ENCODE results near the gene GALK2.
"Not testable (repeated sequence)": the region's sequence is repeated elsewhere in the genome, so short reads cannot be mapped to it uniquely, and the experiment has no call there.

The GALK2 gene

GRCh38 chr15:49287481-49287880 is 117.4 kb downstream of the GALK2 start:
- DNase-seq = no peak

- no peak for DNase-seq
These were observed 118.3 kb downstream of the GALK2 start for GRCh38 chr15:49288391-49288790.

DNA sequence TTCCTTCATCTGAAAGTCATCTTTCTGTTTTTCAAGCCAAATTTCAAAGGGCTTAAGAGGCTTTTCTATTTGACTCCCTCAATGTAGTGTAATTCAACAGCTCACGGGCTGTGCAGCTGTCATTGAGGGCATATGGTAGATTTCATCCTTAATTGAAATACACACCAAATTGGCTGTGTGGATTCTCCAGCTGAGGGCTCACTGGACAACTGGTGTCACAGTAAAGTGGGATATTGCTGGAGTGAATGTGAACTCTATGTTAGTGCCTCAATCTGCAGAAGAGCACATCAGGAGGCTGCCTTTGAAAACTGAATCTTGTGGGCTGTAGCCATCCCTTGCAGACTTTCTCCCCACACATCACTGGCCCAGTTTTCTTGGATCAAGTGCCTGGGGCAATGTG is 120.1 kb downstream of the GALK2 start:
- no peak for DNase-seq

DNA sequence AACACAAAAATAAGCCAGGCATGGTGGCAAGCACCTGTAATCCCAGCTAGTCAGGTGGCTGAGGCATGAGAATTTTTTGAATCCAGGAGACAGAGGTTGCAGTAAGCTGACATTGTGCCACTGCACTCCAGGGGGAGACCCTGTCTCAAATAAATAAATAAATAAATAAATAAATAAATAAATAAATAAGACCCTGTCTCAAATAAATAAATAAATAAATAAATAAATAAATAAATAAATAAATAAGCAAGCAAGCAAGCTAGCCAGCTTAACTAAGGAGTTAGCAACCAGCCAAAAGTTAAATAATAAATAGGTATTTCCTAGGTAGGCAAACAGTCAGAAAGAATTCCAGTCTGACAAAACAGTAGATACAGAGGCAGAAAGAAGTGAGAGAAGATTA is 123.9 kb downstream of the GALK2 start:
- no peak for DNase-seq

DNA sequence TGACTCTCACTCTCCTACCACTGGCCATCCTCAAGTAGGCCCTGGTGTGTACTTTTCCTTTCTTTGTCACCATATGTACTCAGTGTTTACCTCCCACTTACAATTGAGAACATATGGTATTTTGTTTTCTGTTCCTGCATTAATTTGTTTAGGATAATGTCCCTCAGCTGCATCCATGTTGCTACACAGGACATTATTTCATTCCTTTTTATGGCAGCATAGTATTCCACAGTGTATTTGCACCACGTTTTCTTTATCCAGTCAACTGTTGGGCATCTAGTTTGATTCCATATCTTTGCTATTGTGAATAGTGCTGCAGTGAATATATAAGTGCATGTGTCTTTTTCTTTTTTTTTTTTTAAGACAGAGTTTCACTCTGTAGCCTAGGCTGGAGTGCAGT is 126.2 kb downstream of the GALK2 start:
- no peak for DNase-seq

GRCh38 chr15:49297584-49297983 is 127.5 kb downstream of the GALK2 start:
- DNase-seq = no peak

DNA sequence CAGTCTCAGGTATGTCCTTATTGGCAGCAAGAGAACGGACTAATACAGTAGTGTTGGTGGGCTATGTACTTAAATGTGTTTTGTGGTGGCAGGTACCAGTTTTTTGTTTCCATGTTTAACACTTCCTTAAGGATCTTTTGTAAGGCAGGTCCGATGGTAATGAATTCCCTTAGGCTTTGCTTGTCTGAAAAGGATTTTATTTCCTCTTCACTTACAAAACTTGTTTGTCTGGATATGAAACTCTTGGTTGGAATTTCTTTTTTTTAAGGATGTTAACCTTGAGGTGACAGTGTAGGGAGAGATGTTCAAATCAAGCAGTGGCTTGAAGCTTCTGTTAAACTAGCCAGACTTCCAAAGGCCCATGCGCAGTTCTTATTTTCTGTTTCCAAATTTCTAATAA is 130.8 kb downstream of the GALK2 start:
- no peak for DNase-seq

DNA sequence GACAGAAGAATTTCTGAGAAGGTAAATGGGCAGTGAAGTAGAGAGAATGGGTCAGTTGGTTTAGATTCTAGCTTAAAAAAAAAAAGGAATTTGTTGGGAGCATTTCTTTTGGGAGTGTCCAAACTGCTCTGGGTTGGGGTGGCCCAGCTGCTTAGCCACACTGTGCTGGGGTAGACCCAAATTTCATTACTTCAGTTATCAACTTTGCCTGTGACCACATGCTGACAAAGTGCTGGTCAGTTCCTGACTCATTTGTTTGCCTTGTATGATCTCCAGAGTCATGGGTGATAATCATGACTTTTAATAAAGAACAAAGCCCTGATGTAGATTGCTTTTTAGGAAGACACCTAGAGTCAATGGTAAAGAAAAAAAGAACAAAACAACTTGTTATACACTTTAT is 131.5 kb downstream of the GALK2 start:
- DNase-seq = no peak

GRCh38 chr15:49303003-49303402 is 133.0 kb downstream of the GALK2 start:
- DNase-seq = no peak

DNA sequence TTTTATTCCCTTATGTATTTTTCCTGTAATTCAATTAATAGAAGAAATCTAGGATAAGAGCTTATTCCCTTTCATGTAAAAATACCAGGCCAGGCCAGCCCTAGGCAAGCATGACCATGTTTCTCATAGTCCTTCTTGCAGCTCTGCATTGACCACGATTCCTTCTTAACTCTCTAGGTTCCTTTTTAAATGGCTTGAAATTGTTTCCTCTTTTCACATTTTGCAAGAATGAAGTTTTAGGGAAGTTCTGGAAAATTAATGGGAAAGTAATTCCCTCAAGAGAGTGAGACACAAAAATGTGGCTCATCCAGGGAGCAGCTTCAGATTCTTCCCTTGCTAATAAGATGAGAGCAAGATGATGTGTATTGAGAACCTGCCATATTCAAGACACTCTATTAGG is 136.5 kb downstream of the GALK2 start:
- DNase-seq = no peak

DNA sequence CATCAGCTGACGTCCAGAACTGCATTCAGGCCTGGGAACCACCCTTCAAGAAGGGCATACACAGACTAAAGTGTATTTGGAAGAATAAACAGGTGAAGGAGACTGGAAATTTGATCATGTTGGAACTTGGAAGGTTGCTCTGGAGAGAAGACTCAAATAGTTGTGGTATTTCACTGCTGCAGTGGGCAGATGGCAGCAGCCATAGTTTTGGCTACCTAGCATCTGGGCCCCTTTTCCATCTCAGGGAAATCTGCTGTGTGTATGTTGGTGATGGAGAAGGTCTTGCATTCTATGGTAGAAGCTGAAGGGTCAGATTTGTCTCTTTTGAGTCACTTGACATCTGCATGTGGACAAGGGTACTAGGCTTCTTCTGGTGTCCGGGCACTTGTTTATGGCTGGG is 138.6 kb downstream of the GALK2 start:
- DNase-seq = no peak

- no peak for DNase-seq
These were observed 139.8 kb downstream of the GALK2 start for GRCh38 chr15:49309889-49310288.

DNA sequence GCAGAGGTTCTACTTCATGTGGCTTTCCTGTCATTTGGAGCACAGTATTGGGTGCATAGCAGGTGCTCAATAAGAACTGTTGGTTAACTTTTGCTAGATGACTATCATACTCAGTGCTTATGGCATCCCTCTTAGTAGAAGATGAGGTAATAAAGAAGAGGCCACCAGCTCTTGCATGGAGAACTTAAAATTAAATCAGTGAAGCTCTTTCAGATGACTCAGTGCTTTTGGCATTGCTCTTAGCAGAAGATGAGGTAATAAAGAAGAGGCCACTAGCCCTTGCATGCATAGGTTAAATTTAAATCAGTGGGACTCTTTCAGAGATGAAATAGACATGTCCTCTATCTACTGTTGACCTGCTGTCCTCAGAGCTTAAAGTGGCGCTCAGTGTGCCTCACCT is 143.6 kb downstream of the GALK2 start:
- no peak for DNase-seq

- no peak for DNase-seq
These were observed 144.7 kb downstream of the GALK2 start for GRCh38 chr15:49314716-49315115.

- no peak for DNase-seq
These were observed 145.4 kb downstream of the GALK2 start for GRCh38 chr15:49315391-49315823.

DNA sequence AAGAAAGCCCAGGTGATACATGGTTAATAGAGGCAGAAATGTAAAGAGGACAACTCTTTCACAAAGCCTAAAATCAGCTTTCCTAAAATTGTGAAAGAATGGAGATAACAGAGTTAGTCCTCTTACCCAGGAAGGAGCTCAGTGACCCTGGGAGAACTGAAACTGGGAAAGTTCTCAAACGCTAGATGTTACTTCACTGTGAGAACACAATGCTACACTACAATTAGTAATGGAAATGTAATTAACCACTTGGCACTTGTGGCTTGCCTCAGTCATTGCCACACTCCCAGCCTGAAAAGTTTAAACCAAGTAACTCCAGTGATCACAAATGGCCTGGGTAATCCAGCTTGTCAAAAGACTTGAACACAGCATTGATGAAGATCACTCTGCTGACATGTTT is 150.3 kb downstream of the GALK2 start:
- DNase-seq = no peak

GRCh38 chr15:49323207-49323606 is 153.2 kb downstream of the GALK2 start:
- DNase-seq = no peak

GRCh38 chr15:49327927-49328326 is 157.9 kb downstream of the GALK2 start:
- DNase-seq = no peak

DNA sequence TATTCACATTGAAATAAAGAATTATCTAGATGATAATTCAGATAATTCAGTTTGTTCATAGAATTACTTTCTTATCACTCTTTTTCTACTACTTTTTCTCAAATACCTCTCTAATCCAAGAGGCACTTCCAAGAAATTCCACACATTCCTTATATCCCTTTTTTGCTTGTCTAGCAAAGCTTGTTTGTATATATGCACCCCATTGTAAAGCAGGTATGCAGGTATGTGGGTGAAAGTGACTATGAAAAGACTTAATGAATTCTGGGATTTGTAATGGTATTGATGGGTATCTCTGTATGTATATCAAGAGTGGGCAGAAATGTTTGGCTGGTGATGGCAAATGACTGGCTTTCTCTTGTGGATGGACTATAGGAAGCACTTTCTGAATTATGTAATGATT is 158.9 kb downstream of the GALK2 start:
- DNase-seq = no peak

GRCh38 chr15:49330166-49330565 is 160.1 kb downstream of the GALK2 start:
- DNase-seq = no peak

DNA sequence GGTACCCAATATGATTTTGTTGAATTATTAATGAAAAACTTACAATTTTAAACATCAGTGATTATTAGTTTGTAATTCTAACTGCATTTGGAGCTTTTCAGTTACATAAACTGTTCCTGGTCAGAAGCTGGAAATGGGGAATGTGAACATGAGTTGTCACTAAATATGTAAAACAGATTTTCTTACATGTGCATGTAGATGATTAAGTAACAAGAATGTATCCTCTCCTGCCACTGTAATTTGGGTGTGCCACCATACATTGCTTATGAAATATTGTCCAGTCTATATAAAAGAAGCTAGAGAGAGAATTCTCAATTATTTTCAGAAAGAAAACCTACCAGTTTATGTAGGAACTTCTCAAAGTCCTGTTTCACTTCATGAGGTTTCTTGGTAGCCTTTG is 161.4 kb downstream of the GALK2 start:
- no peak for DNase-seq

GRCh38 chr15:49331951-49332350 is 161.9 kb downstream of the GALK2 start:
- DNase-seq = no peak

DNA sequence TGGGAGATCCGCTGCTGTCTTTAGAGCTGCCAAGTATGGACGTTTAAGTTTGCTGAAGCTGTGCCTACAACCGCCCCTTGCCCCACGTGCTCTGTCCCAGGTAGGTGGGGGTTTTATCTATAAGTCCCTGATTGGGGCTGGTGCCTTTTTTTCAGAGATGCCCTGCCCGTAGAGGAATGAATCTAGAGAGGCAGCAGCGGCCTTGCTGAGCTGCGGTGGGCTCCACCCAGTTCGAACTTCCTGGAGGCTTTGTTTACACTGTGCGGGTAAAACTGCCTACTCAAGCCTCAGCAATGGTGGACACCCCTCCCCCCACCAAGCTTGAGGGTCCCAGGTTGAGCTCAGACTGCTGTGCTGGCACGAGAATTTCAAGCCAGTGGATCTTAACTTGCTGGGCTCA is 169.6 kb downstream of the GALK2 start:
- no peak for DNase-seq

- no peak for DNase-seq
These were observed 173.5 kb downstream of the GALK2 start for GRCh38 chr15:49343546-49343945.

GRCh38 chr15:49354439-49354838 is 184.4 kb downstream of the GALK2 start:
- DNase-seq = not testable (repeated sequence)

DNA sequence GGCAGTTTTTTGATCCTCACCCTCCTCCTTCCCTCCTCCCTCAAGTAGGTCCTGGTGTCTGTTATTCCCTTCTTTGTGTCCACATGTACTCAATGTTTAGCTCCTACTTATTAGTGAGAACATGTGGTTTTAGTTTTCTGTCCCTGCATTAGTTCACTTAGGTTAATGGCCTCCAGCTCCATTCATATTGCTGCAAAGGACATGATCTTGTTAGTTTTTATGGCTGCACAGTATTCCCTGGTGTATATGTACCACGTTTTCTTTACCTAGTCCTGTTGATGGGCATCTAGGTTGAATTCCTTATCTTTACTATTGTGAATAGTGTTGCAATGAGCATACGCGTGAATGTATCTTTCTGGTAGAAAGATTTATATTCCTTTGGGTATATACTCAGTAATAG is 191.3 kb downstream of the GALK2 start:
- DNase-seq = no peak

Data from NCI-H187 treated with DMSO at 0.1 percent for 48 hours (cell line).